Osteocyte (in vitro differentiated cells): ENCODE data around the gene MAD2L1. TPM values are rescaled to one million over a fixed set of nuclear protein-coding genes. Genes with fewer than 3 reads are reported as not detected.

Experiments used
- DNase-seq: peaks from one replicate; pipeline ENCODE4 v3.0.0; 2021; ENCODE audit warnings: mixed read lengths; ENCODE audit not compliant: unreplicated experiment; ENCODE audit errors: extremely low spot score
- H3K27ac Mint-ChIP-seq: one replicate; pipeline ENCODE4 v1.8.0; 2021; ENCODE audit warnings: mild to moderate bottlenecking, mixed read lengths; ENCODE audit not compliant: unreplicated experiment
- H3K27me3 Mint-ChIP-seq: one replicate; pipeline ENCODE4 v1.8.0; 2021; ENCODE audit warnings: mixed read lengths; ENCODE audit not compliant: unreplicated experiment
- H3K36me3 Mint-ChIP-seq: one replicate; pipeline ENCODE4 v1.8.0; 2021; ENCODE audit warnings: mixed read lengths; ENCODE audit not compliant: unreplicated experiment
- H3K4me1 Mint-ChIP-seq: one replicate; pipeline ENCODE4 v1.8.0; 2021; ENCODE audit warnings: mixed read lengths; ENCODE audit not compliant: unreplicated experiment
- H3K4me3 Mint-ChIP-seq: one replicate; pipeline ENCODE4 v1.8.0; 2021; ENCODE audit warnings: mild to moderate bottlenecking, moderate library complexity, mixed read lengths; ENCODE audit not compliant: unreplicated experiment
- H3K9me3 Mint-ChIP-seq: one replicate; pipeline ENCODE4 v1.8.0; 2021; ENCODE audit warnings: mixed read lengths; ENCODE audit not compliant: unreplicated experiment
- total RNA-seq: library from RNA; stranded (reverse); gene quantifications from 2 replicates; pipeline ENCODE4 v1.2.1, GENCODE V29; 2021
- TF ChIP-seq, protein P1 (sequence below): fragments of 200-600 bp; sonication (generic); IDR thresholded peaks from 2 replicates; pipeline ENCODE4 v1.5.0; 2021; ENCODE audit warnings: antibody characterized with exemption, mild to moderate bottlenecking, moderate library complexity

The MAD2L1 gene
- total RNA-seq, 1 donor from 2014 or later: 7.7 TPM

DNA sequence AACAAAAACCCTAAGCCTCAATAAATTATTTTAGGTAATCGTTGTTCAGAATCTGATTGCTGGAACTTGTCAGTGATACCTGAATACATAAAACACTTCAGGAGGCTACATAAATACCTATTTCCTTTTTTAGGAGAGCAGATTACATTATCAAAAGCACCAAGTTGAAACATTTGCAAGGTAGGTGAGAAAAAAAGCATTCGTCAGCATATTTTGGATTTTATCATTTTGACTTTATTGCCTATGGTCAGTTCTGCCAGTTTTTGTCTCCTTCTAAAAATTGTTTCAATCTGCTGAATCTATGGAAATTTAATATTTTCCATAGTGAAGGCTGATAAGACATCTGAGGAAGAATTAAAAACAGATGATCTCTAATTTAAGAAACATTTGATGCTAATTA, 16.5 kb upstream of the MAD2L1 start:
- no peak overlapping the region for H3K27ac Mint-ChIP-seq
- no peaks in the 10 kb centered on the region for H3K27me3 Mint-ChIP-seq
- TF ChIP-seq, protein P1, sequence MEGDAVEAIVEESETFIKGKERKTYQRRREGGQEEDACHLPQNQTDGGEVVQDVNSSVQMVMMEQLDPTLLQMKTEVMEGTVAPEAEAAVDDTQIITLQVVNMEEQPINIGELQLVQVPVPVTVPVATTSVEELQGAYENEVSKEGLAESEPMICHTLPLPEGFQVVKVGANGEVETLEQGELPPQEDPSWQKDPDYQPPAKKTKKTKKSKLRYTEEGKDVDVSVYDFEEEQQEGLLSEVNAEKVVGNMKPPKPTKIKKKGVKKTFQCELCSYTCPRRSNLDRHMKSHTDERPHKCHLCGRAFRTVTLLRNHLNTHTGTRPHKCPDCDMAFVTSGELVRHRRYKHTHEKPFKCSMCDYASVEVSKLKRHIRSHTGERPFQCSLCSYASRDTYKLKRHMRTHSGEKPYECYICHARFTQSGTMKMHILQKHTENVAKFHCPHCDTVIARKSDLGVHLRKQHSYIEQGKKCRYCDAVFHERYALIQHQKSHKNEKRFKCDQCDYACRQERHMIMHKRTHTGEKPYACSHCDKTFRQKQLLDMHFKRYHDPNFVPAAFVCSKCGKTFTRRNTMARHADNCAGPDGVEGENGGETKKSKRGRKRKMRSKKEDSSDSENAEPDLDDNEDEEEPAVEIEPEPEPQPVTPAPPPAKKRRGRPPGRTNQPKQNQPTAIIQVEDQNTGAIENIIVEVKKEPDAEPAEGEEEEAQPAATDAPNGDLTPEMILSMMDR: no peak
- no peaks in the 10 kb centered on the region for H3K4me1 Mint-ChIP-seq
- H3K36me3 Mint-ChIP-seq: no peaks in the 10 kb centered on the region
- H3K4me3 Mint-ChIP-seq: no peak overlapping the region
- H3K9me3 Mint-ChIP-seq: peaks cover 7% of the 10 kb centered on the region
- DNase-seq: no peak

DNA sequence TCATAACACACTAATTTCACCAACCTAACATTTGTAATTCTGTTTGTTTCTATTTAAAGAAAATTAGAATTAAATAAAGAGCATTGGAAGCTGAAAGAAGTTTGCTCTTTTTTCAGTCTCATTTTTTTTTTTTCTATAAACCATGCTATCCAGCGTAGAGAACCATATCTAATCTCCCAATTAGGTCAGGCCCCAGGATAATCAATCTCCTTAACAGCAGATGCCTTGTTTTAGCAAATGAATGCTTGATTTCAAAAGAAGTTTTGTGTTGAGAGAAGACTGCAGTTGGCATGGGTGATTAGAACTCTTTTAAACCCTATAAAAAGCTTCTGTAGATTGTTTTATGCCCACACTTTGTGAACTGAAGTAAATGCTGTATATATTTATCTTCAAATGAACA, 15.6 kb upstream of the MAD2L1 start:
- Mint-ChIP-seq H3K36me3 (no peaks in the 10 kb centered on the region), H3K9me3 (no peaks in the 10 kb centered on the region), H3K4me1 (no peaks in the 10 kb centered on the region), H3K4me3 (no peak overlapping the region), H3K27me3 (no peaks in the 10 kb centered on the region), H3K27ac (no peak overlapping the region)
- DNase-seq: no peak
- TF ChIP-seq, protein P1: no peak

DNA sequence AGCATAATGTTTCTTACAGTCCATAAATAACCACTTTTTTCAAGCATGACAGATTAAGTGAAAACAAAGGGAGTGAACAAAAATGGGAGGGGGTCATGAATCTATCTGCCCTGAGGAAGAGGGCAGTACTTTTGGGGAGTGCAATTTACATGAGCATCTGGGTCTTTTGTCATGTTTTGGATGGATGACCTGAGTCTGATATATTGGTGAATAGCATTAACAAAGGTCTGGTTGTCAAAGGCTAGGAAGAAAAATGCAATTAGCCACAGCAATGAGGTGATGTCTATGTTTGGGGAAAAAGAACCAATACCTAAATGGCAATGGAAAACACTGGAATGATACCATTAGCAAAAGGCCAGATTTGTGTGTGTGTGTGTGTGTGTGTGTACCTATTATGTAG, 15.1 kb upstream of the MAD2L1 start:
- Mint-ChIP-seq H3K4me3 (no peak overlapping the region), H3K4me1 (no peaks in the 10 kb centered on the region), H3K36me3 (no peaks in the 10 kb centered on the region), H3K27ac (no peak overlapping the region), H3K9me3 (no peaks in the 10 kb centered on the region), H3K27me3 (no peaks in the 10 kb centered on the region)
- no peak for DNase-seq
- TF ChIP-seq, protein P1: no peak

DNA sequence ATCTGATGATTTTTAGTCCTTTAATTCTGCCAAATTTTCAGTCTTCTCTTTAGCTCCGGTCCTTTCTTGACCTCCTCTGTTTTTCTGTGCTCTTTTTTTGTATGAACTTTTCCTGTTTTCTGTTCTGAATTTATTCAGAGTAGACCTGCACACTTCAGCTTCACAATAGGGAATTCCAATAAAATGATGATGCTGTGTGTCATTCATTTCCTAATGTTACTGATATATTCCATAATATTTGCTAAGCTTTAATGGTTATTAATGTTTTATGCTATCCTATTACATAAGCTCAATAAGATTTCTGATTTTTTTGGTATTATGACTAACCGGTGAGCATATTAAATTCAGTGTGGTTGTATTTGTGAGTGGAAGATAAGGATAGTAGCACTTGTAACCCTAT, 13.9 kb upstream of the MAD2L1 start:
- TF ChIP-seq, protein P1: no peak
- no peaks in the 10 kb centered on the region for H3K9me3 Mint-ChIP-seq
- H3K4me3 Mint-ChIP-seq: no peak overlapping the region
- no peaks in the 10 kb centered on the region for H3K27me3 Mint-ChIP-seq
- no peak overlapping the region for H3K27ac Mint-ChIP-seq
- no peaks in the 10 kb centered on the region for H3K4me1 Mint-ChIP-seq
- DNase-seq: no peak
- no peaks in the 10 kb centered on the region for H3K36me3 Mint-ChIP-seq

DNA sequence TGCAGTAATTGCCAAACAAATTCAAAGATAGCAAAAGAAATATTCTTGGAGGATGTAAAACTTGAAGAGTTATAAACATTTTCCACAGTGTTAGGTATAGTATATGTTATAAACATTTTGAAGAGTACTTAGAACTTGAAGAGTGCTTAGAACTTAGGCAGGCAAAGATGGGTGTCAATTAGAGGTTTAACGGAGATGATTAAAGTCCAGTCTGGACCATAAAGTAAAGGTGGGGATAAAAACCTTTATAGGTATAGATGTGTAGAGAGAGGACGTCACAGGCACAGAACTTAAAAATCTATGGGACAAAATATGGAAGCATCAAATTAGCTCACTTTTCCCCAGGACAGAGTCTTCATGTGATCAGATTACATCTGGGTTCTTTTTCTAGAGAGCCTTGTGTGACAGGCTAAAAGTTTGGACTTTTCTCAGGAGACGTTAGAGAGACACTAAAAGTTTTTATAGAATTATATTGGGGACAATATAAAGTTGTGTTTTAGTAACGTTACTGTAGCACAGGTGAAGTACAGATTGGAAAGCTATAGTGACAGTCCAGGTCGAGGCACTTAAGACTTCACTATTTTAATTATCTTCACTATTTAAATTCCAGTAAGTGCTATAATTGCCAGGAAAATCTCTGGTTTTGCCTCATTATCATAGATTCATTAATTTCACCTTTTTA, 13.3 kb upstream of the MAD2L1 start:
- H3K9me3 Mint-ChIP-seq: no peaks in the 10 kb centered on the region
- no peaks in the 10 kb centered on the region for H3K27me3 Mint-ChIP-seq
- no peaks in the 10 kb centered on the region for H3K36me3 Mint-ChIP-seq
- H3K4me1 Mint-ChIP-seq: no peaks in the 10 kb centered on the region
- no peak overlapping the region for H3K4me3 Mint-ChIP-seq
- DNase-seq: no peak
- TF ChIP-seq, protein P1: no peak
- H3K27ac Mint-ChIP-seq: no peak overlapping the region
